ENCODE measurements around the gene ABCC10.

The ABCC10 gene

GRCh38 chr6:43426928-43427405, 374 bp upstream of the ABCC10 start:
- H3K4me3 ChIP-seq (replicated peaks; ENCODE audit: low read depth, low read length), result peak overlapping the region; percentile 66
- no peak for DNase-seq (ENCODE audit: extremely low read depth, low read depth)
- no peak for TF ChIP-seq CTCF (IDR thresholded peaks at IDR 0.05; ENCODE audit: low read depth, low read length, missing control alignments)

GRCh38 chr6:43428112-43428570, 800 bp downstream of the ABCC10 start:
- H3K4me3 ChIP-seq (replicated peaks; ENCODE audit: low read depth, low read length), result peak overlapping the region; percentile 66
- DNase-seq (ENCODE audit: extremely low read depth, low read depth), result no peak
- no peak for TF ChIP-seq CTCF (IDR thresholded peaks at IDR 0.05; ENCODE audit: low read depth, low read length, missing control alignments)

GRCh38 chr6:43428874-43429273, 1.5 kb downstream of the ABCC10 start:
- H3K4me3 ChIP-seq (replicated peaks; ENCODE audit: low read depth, low read length), result peak overlapping the region; percentile 66
- no peak for DNase-seq (ENCODE audit: extremely low read depth, low read depth)
- no peak for TF ChIP-seq CTCF (IDR thresholded peaks at IDR 0.05; ENCODE audit: low read depth, low read length, missing control alignments)

- TF ChIP-seq CTCF (IDR thresholded peaks at IDR 0.05; ENCODE audit: low read depth, low read length, missing control alignments), result no peak
- DNase-seq (ENCODE audit: extremely low read depth, low read depth), result no peak
- H3K4me3 ChIP-seq (replicated peaks; ENCODE audit: low read depth, low read length), result no peak overlapping the region
Measured at GRCh38 chr6:43432009-43432945, 4.9 kb downstream of the ABCC10 start.

GRCh38 chr6:43433148-43433547, 5.8 kb downstream of the ABCC10 start:
- no peak overlapping the region for H3K4me3 ChIP-seq (replicated peaks; ENCODE audit: low read depth, low read length)
- no peak for TF ChIP-seq CTCF (IDR thresholded peaks at IDR 0.05; ENCODE audit: low read depth, low read length, missing control alignments)
- no peak for DNase-seq (ENCODE audit: extremely low read depth, low read depth)

GRCh38 chr6:43434001-43434840, 6.9 kb downstream of the ABCC10 start:
- TF ChIP-seq CTCF (IDR thresholded peaks at IDR 0.05; ENCODE audit: low read depth, low read length, missing control alignments), result no peak
- DNase-seq (ENCODE audit: extremely low read depth, low read depth), result no peak
- H3K4me3 ChIP-seq (replicated peaks; ENCODE audit: low read depth, low read length), result no peak overlapping the region
